Nephron progenitor cell (in vitro differentiated cells): Measurements from ENCODE around the gene LGALS3BP.

Source experiments
- DNase-seq: peaks from one replicate; pipeline ENCODE4 v3.0.0; 2021
- H3K27ac Mint-ChIP-seq: 2 replicates; pipeline ENCODE4 v1.8.0; 2021; ENCODE audit warnings: mild to moderate bottlenecking, moderate library complexity, mixed read lengths
- H3K27me3 Mint-ChIP-seq: 2 replicates; pipeline ENCODE4 v1.8.0; 2021; ENCODE audit warnings: mild to moderate bottlenecking, low read depth, mixed read lengths; ENCODE audit not compliant: poor library complexity
- H3K36me3 Mint-ChIP-seq: 2 replicates; pipeline ENCODE4 v1.8.0; 2021; ENCODE audit warnings: low read depth, mixed read lengths
- H3K4me1 Mint-ChIP-seq: 2 replicates; pipeline ENCODE4 v1.8.0; 2021; ENCODE audit warnings: mixed read lengths
- H3K4me3 Mint-ChIP-seq: 2 replicates; pipeline ENCODE4 v1.8.0; 2021; ENCODE audit warnings: mild to moderate bottlenecking, moderate library complexity, mixed read lengths
- H3K9me3 Mint-ChIP-seq: 2 replicates; pipeline ENCODE4 v1.8.0; 2021; ENCODE audit warnings: mild to moderate bottlenecking, moderate library complexity, mixed read lengths
- CTCF ChIP-seq: fragments of 200-600 bp; sonication (generic); IDR thresholded peaks from 2 replicates; pipeline ENCODE4 v1.5.0; 2021; ENCODE audit warnings: antibody characterized with exemption

The LGALS3BP gene

GRCh38 chr17:78973196-78973595 lies 6.5 kb downstream of the LGALS3BP start:
- peak; percentile 66 for DNase-seq

GRCh38 chr17:78972507-78973105 lies 7.1 kb downstream of the LGALS3BP start:
- H3K27me3 Mint-ChIP-seq, result peaks cover 4% of the 10 kb centered on the region
- DNase-seq, result no peak
- peaks cover 75% of the 10 kb centered on the region for H3K4me1 Mint-ChIP-seq
- no peak overlapping the region for H3K27ac Mint-ChIP-seq
- H3K9me3 Mint-ChIP-seq, result no peaks in the 10 kb centered on the region
- TF ChIP-seq CTCF, result no peak
- H3K4me3 Mint-ChIP-seq, result no peak overlapping the region
- H3K36me3 Mint-ChIP-seq, result no peaks in the 10 kb centered on the region

More at GRCh38 chr17:78973196-78973595, 6.5 kb downstream of the LGALS3BP start:
- Mint-ChIP-seq H3K4me1 (peaks cover 80% of the 10 kb centered on the region), H3K4me3 (no peak overlapping the region), H3K36me3 (no peaks in the 10 kb centered on the region), H3K27me3 (peaks cover 4% of the 10 kb centered on the region), H3K27ac (no peak overlapping the region), H3K9me3 (no peaks in the 10 kb centered on the region)
- TF ChIP-seq CTCF, result no peak

GRCh38 chr17:78971756-78972506 lies 7.8 kb downstream of the LGALS3BP start:
- TF ChIP-seq CTCF, result no peak
- no peak overlapping the region for H3K27ac Mint-ChIP-seq
- peaks cover 74% of the 10 kb centered on the region for H3K4me1 Mint-ChIP-seq
- no peaks in the 10 kb centered on the region for H3K36me3 Mint-ChIP-seq
- H3K4me3 Mint-ChIP-seq, result no peak overlapping the region
- H3K9me3 Mint-ChIP-seq, result no peaks in the 10 kb centered on the region
- DNase-seq, result no peak
- peaks cover 4% of the 10 kb centered on the region for H3K27me3 Mint-ChIP-seq

GRCh38 chr17:78970834-78971755 lies 8.6 kb downstream of the LGALS3BP start:
- TF ChIP-seq CTCF, result peak; percentile 90
- peak overlapping the region; percentile 64 for H3K4me3 Mint-ChIP-seq

GRCh38 chr17:78969865-78970264 lies 9.9 kb downstream of the LGALS3BP start:
- Mint-ChIP-seq H3K4me1 (peaks cover 70% of the 10 kb centered on the region), H3K27me3 (peaks cover 10% of the 10 kb centered on the region), H3K9me3 (no peaks in the 10 kb centered on the region), H3K4me3 (no peak overlapping the region), H3K36me3 (no peaks in the 10 kb centered on the region), H3K27ac (no peak overlapping the region)
- no peak for DNase-seq
- TF ChIP-seq CTCF, result no peak

More at GRCh38 chr17:78970834-78971755, 8.6 kb downstream of the LGALS3BP start:
- H3K27me3 Mint-ChIP-seq, result peaks cover 4% of the 10 kb centered on the region
- peak; percentile 88 for DNase-seq
- H3K4me1 Mint-ChIP-seq, result peaks cover 75% of the 10 kb centered on the region
- no peaks in the 10 kb centered on the region for H3K9me3 Mint-ChIP-seq
- H3K36me3 Mint-ChIP-seq, result no peaks in the 10 kb centered on the region
- peak overlapping the region; percentile 89 for H3K27ac Mint-ChIP-seq
